HEK293T (cell line): ENCODE results near the gene TEX13C.

Experiments
- CTCF ChIA-PET: fragments of 350-600 bp; formaldehyde crosslinking; extraction: SDS; loops from one replicate; lab custom pipeline; 2021; ENCODE audit warnings: antibody characterized with exemption, inconsistent platforms; lab: Yijun Ruan, JAX
- POLR2A ChIA-PET: fragments of 350-600 bp; formaldehyde crosslinking; extraction: SDS; loops from one replicate; lab custom pipeline; 2020; ENCODE audit warnings: antibody characterized with exemption, inconsistent platforms; lab: Yijun Ruan, JAX
- DNase-seq: peaks from one replicate; pipeline ENCODE4 v3.0.0; 2012; ENCODE audit warnings: mixed read lengths; ENCODE audit errors: extremely low spot score
- ARNT ChIP-seq: fragments of 450-650 bp; IDR thresholded peaks from 2 replicates; pipeline ENCODE4 v1.6.1; 2017; ENCODE audit warnings: mild to moderate bottlenecking
- BHLHE40 ChIP-seq: fragments of 450-650 bp; IDR thresholded peaks from 2 replicates; pipeline ENCODE4 v1.6.1; 2016; ENCODE audit warnings: mild to moderate bottlenecking, moderate library complexity, borderline replicate concordance
- CTBP1 ChIP-seq: fragments of 450-650 bp; IDR thresholded peaks from 2 replicates; pipeline ENCODE4 v1.6.1; 2016; ENCODE audit warnings: borderline replicate concordance
- ELF4 ChIP-seq: fragments of 450-650 bp; IDR thresholded peaks from 2 replicates; pipeline ENCODE4 v1.6.1; 2017; ENCODE audit warnings: antibody characterized with exemption
- FOXA1 ChIP-seq: fragments of 450-650 bp; IDR thresholded peaks from 2 replicates; pipeline ENCODE4 v1.6.1; 2016; ENCODE audit warnings: mild to moderate bottlenecking
- FOXK2 ChIP-seq: fragments of 450-650 bp; IDR thresholded peaks from 2 replicates; pipeline ENCODE4 v1.6.1; 2016; ENCODE audit warnings: mild to moderate bottlenecking
- FOXM1 ChIP-seq: fragments of 450-650 bp; IDR thresholded peaks from 2 replicates; pipeline ENCODE4 v1.6.1; 2017; ENCODE audit warnings: mild to moderate bottlenecking, borderline replicate concordance
- HDGF ChIP-seq: fragments of 450-650 bp; IDR thresholded peaks from 2 replicates; pipeline ENCODE4 v1.6.1; 2017; ENCODE audit warnings: antibody characterized with exemption, borderline replicate concordance
- L3MBTL2 ChIP-seq: fragments of 450-650 bp; conservative IDR thresholded peaks from 2 replicates; pipeline ENCODE4 v1.6.1; 2016; ENCODE audit warnings: mild to moderate bottlenecking
- LEF1 ChIP-seq: fragments of 450-650 bp; IDR thresholded peaks from 2 replicates; pipeline ENCODE4 v1.6.1; 2017; ENCODE audit warnings: mild to moderate bottlenecking, borderline replicate concordance
- NFRKB ChIP-seq: fragments of 450-650 bp; IDR thresholded peaks from 2 replicates; pipeline ENCODE4 v1.6.1; 2016; ENCODE audit warnings: mild to moderate bottlenecking, moderate library complexity
- SP1 ChIP-seq: fragments of 450-650 bp; IDR thresholded peaks from 2 replicates; pipeline ENCODE4 v1.6.1; 2017
- SUZ12 ChIP-seq: fragments of 450-650 bp; IDR thresholded peaks from 2 replicates; pipeline ENCODE4 v1.6.1; 2016; ENCODE audit warnings: mild to moderate bottlenecking
- TARDBP ChIP-seq: fragments of 450-650 bp; IDR thresholded peaks from 2 replicates; pipeline ENCODE4 v1.6.1; 2016
- ZNF384 ChIP-seq: fragments of 450-650 bp; IDR thresholded peaks from 2 replicates; pipeline ENCODE4 v1.6.1; 2016
- TF ChIP-seq, protein P1 (sequence below): fragments of 450-650 bp; IDR thresholded peaks from 2 replicates; pipeline ENCODE4 v1.6.1; 2016

Gene TEX13C

GRCh38 chrX:125319646-125320521, at the start of gene TEX13C:
Gene TEX13C, plus strand, starts transcription at chrX:125319871. Its CDS starts 249 bp downstream, at chrX:125320120.
- TF ChIP-seq FOXM1 (no peak), ARNT (no peak), SP1 (no peak), L3MBTL2 (no peak)
- ChIA-PET CTCF (no interaction called here), POLR2A (no interaction called here)
- DNase-seq: no peak

- DNase-seq: no peak
- CTCF ChIA-PET: no interaction called here
- no peak for TF ChIP-seq FOXM1
- TF ChIP-seq NFRKB: no peak
- no peak for TF ChIP-seq FOXA1
- POLR2A ChIA-PET: no interaction called here
Observed at GRCh38 chrX:125287282-125287681, 32.4 kb upstream of the TEX13C start.

- POLR2A ChIA-PET: no interaction called here
- DNase-seq: no peak
- TF ChIP-seq ZNF384 (no peak), ELF4 (no peak), FOXA1 (no peak), ARNT (no peak), HDGF (no peak), BHLHE40 (no peak)
- TF ChIP-seq, protein P1, sequence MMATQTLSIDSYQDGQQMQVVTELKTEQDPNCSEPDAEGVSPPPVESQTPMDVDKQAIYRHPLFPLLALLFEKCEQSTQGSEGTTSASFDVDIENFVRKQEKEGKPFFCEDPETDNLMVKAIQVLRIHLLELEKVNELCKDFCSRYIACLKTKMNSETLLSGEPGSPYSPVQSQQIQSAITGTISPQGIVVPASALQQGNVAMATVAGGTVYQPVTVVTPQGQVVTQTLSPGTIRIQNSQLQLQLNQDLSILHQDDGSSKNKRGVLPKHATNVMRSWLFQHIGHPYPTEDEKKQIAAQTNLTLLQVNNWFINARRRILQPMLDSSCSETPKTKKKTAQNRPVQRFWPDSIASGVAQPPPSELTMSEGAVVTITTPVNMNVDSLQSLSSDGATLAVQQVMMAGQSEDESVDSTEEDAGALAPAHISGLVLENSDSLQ: no peak
- CTCF ChIA-PET: no interaction called here
Observed at GRCh38 chrX:125288343-125288742, 31.3 kb upstream of the TEX13C start.

GRCh38 chrX:125289209-125289608, 30.5 kb upstream of the TEX13C start:
- CTCF ChIA-PET: no interaction called here
- no peak for DNase-seq
- TF ChIP-seq SP1: no peak
- no peak for TF ChIP-seq LEF1
- TF ChIP-seq CTBP1: no peak
- no peak for TF ChIP-seq HDGF
- no peak for TF ChIP-seq TARDBP
- TF ChIP-seq, protein P1: no peak
- no peak for TF ChIP-seq FOXM1
- TF ChIP-seq ELF4: no peak
- TF ChIP-seq BHLHE40: no peak
- no peak for TF ChIP-seq SUZ12
- TF ChIP-seq ZNF384: no peak
- POLR2A ChIA-PET: no interaction called here

- no peak for DNase-seq
- POLR2A ChIA-PET: no interaction called here
- CTCF ChIA-PET: no interaction called here
- TF ChIP-seq CTBP1 (no peak), LEF1 (no peak), FOXA1 (no peak), L3MBTL2 (no peak)
Observed at GRCh38 chrX:125289920-125290319, 29.8 kb upstream of the TEX13C start.

- no peak for DNase-seq
- TF ChIP-seq FOXM1 (no peak), HDGF (no peak), SUZ12 (no peak), NFRKB (no peak), FOXK2 (no peak), LEF1 (no peak), ARNT (no peak), L3MBTL2 (no peak), ELF4 (no peak), TARDBP (no peak), SP1 (no peak), CTBP1 (no peak), FOXA1 (no peak), BHLHE40 (no peak)
- TF ChIP-seq, protein P1: no peak
- ChIA-PET POLR2A (no interaction called here), CTCF (no interaction called here)
Observed at GRCh38 chrX:125291124-125291523, 28.5 kb upstream of the TEX13C start.
